HL-60 (cell line): Measurements from ENCODE around the gene EXOC4.

Experiments used
- DNase-seq, 2 experiments: peaks; one replicate each; pipeline ENCODE4 v3.0.0-alpha.2; 2010 to 2020; ENCODE audit warnings: low read depth in 1 of 2, low spot score in 1 of 2
- H3K27ac ChIP-seq: fragments of 250-450 bp; sonication (Bioruptor Pico); replicated peaks from 2 replicates; pipeline ENCODE4 v1.5.1; 2020; ENCODE audit warnings: mild to moderate bottlenecking, moderate library complexity
- H3K27me3 ChIP-seq: fragments of 250-450 bp; sonication (Bioruptor Pico); 2 replicates; pipeline ENCODE4 v1.5.1; 2021; ENCODE audit warnings: mild to moderate bottlenecking, moderate library complexity; ENCODE audit not compliant: insufficient read depth, poor library complexity, severe bottlenecking
- H3K4me3 ChIP-seq: replicated peaks from 2 replicates; pipeline ENCODE4 v1.5.1; 2011; ENCODE audit warnings: mild to moderate bottlenecking, control low read depth, low read length; ENCODE audit not compliant: insufficient read depth
- GABPA ChIP-seq: IDR thresholded peaks from 2 replicates; pipeline ENCODE4 v1.6.1; 2012; ENCODE audit warnings: low read depth
- POLR2AphosphoS5 ChIP-seq: IDR thresholded peaks from 2 replicates; pipeline ENCODE4 v1.6.1; 2012; ENCODE audit warnings: low read depth
- SPI1 ChIP-seq: IDR thresholded peaks from 2 replicates; pipeline ENCODE4 v1.6.1; 2012; ENCODE audit warnings: low read depth, mild to moderate bottlenecking, borderline replicate concordance
- TF ChIP-seq, protein P1 (sequence below): IDR thresholded peaks from 2 replicates; pipeline ENCODE4 v1.6.1; 2012; ENCODE audit warnings: low read depth; ENCODE audit not compliant: insufficient replicate concordance
- TF ChIP-seq, protein P2 (sequence below): IDR thresholded peaks from one replicate; pipeline ENCODE4 v1.5.1; 2011; ENCODE audit warnings: low read length, control low read depth, inconsistent platforms; ENCODE audit not compliant: insufficient read depth

Gene EXOC4

DNA sequence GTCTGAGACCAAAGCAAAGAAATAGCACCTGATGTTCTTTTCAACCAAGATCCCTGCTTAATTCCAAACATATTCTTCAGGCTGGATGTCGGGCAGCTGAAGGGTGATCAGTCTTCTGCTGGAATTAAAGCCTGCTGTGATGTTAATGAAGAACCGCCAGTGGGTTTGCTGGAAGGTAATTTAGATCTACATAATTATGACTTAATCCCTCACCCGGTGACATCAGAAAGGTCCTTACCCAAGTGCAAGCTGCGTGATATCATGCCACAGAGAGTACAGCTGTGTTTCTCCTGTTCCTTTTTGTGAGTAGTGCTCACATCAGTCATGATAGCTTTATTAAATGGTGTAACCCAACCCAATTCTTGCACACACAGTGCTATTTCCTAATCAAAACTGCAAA lies 845.2 kb downstream of the EXOC4 start:
- Histone ChIP-seq H3K4me3 (no peak overlapping the region), H3K27me3 (no peaks in the 10 kb centered on the region), H3K27ac (no peak overlapping the region)
- TF ChIP-seq SPI1: no peak
- TF ChIP-seq POLR2AphosphoS5: no peak
- TF ChIP-seq, protein P1, sequence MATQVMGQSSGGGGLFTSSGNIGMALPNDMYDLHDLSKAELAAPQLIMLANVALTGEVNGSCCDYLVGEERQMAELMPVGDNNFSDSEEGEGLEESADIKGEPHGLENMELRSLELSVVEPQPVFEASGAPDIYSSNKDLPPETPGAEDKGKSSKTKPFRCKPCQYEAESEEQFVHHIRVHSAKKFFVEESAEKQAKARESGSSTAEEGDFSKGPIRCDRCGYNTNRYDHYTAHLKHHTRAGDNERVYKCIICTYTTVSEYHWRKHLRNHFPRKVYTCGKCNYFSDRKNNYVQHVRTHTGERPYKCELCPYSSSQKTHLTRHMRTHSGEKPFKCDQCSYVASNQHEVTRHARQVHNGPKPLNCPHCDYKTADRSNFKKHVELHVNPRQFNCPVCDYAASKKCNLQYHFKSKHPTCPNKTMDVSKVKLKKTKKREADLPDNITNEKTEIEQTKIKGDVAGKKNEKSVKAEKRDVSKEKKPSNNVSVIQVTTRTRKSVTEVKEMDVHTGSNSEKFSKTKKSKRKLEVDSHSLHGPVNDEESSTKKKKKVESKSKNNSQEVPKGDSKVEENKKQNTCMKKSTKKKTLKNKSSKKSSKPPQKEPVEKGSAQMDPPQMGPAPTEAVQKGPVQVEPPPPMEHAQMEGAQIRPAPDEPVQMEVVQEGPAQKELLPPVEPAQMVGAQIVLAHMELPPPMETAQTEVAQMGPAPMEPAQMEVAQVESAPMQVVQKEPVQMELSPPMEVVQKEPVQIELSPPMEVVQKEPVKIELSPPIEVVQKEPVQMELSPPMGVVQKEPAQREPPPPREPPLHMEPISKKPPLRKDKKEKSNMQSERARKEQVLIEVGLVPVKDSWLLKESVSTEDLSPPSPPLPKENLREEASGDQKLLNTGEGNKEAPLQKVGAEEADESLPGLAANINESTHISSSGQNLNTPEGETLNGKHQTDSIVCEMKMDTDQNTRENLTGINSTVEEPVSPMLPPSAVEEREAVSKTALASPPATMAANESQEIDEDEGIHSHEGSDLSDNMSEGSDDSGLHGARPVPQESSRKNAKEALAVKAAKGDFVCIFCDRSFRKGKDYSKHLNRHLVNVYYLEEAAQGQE: no peak
- TF ChIP-seq, protein P2, sequence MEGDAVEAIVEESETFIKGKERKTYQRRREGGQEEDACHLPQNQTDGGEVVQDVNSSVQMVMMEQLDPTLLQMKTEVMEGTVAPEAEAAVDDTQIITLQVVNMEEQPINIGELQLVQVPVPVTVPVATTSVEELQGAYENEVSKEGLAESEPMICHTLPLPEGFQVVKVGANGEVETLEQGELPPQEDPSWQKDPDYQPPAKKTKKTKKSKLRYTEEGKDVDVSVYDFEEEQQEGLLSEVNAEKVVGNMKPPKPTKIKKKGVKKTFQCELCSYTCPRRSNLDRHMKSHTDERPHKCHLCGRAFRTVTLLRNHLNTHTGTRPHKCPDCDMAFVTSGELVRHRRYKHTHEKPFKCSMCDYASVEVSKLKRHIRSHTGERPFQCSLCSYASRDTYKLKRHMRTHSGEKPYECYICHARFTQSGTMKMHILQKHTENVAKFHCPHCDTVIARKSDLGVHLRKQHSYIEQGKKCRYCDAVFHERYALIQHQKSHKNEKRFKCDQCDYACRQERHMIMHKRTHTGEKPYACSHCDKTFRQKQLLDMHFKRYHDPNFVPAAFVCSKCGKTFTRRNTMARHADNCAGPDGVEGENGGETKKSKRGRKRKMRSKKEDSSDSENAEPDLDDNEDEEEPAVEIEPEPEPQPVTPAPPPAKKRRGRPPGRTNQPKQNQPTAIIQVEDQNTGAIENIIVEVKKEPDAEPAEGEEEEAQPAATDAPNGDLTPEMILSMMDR: no peak
- no peak for TF ChIP-seq GABPA
- DNase-seq: peak in 1 of 2 experiments; percentile 23

DNA sequence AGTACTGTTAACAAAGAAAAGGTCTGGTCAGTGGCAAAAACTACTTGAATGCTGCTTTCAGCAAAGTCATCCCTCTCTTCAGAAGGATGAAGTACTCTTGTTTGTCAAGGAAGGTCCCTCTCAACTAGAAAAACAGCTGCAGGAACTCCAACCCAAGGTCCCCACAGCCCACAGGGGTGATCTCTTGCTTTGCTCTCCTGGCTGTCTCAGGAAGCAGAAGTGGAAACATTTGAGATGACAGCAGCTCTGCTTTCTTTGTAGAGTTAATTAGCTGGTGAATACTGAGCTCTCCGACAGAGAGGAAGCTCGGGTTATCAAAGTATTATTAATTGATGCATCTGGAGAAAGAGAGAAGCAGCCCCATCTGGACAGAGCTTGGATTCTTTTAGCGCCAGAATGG lies 848.8 kb downstream of the EXOC4 start:
- TF ChIP-seq, protein P2: no peak
- TF ChIP-seq SPI1: no peak
- Histone ChIP-seq H3K27me3 (no peaks in the 10 kb centered on the region), H3K4me3 (no peak overlapping the region), H3K27ac (no peak overlapping the region)
- no peak for DNase-seq

DNA sequence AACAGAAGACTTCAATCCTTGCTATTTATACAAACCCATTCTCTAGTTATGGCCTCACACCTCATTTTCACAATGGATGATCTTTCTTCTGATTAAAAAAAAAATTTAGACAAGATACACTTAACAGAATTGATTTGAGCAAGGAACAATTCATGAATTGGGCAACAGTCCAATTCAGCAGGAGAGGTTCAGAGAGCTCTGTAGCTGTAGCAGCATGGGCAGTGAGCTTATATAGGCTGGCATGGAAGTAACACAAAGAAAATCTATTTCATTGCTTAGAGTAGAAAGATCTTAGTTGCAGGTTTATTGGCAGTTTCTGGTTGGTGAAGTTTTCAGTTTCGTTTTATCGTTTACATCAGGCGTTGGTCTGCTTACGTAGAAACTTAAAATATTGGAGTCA lies 851.3 kb downstream of the EXOC4 start:
- Histone ChIP-seq H3K27ac (no peak overlapping the region), H3K27me3 (no peaks in the 10 kb centered on the region), H3K4me3 (no peak overlapping the region)
- TF ChIP-seq SPI1 (no peak), POLR2AphosphoS5 (no peak)
- DNase-seq: no peak

DNA sequence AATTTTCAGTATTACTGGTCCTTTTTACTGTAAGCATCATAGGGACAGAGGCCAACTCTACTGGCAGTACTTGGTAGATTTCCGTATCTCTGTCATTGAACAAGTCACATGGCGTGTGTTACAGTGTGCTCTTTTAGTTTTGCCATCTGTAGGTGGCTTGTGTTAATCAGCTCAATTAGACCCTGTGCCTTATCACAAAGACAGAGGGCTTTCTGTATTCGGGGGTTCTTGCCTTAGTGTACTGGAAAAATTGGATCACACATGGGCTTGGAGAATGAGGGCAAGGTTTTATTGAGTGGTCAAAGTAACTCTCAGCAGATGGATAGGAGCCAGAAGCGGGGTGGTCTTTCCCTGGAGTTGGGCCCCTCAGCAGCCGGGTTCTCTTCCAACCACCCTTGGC lies 853.0 kb downstream of the EXOC4 start:
- no peaks in the 10 kb centered on the region for H3K27me3 ChIP-seq
- no peak overlapping the region for H3K4me3 ChIP-seq
- H3K27ac ChIP-seq: no peak overlapping the region
- no peak for DNase-seq
- TF ChIP-seq GABPA (no peak), POLR2AphosphoS5 (no peak), SPI1 (no peak)
- TF ChIP-seq, protein P1: no peak
- TF ChIP-seq, protein P2: no peak
